GM18873 (cell line): ENCODE data around the gene INTS14.

Source experiments
- ATAC-seq: cut with Tn5 transposase; IDR thresholded peaks from one replicate; pipeline ENCODE4 v1.9.1; 2021; ENCODE audit warnings: mild to moderate bottlenecking, moderate library complexity, moderate number of reproducible peaks; ENCODE audit not compliant: unreplicated experiment, low FRiP score

The INTS14 gene

DNA sequence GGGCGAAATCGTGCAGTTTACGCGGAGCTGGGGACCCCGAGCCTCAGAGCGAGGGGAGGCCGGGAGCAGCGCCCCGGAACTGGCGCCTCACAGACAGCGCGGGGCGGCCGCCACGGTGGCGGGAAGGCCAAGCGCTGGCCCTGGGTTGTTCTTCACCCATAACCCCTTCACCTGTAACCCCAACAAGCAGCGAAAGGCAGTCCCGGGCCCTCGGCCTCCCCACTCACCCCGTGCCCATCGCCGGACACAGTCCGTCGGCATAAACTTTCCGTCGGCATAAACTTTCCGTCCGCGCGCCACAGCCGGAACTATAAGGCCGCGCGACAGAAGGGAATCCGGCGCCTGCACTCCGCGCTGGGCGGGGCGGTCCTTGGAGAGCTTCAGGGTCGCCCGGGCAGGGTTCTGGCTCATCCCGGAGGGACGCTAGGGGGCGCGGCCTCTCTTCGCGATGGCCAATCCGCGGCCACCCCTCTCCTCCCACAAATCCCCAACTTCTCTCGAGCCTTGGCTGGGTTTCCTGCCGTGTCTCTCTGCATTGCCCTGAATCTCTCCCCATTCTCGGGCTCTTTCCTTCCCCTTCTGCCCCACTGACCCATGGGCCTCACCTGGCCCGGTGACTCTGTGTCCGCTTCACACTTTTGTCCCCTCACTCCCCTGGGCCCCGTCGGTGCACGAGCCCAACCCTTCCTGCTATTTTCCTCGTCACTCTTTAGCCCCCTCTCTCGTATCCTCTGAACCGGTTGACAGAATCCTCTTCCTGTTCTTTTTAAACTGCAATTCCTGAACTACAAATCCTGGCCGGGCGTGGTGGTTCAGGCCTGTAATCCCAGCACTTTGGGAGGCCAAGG is at the start of gene INTS14:
Gene INTS14 (minus strand): TSS at position 261 of the 848 bp plus-strand sequence. CDS start 3,751 bp downstream, outside the sequence.
- ATAC-seq = peak; percentile 83

DNA sequence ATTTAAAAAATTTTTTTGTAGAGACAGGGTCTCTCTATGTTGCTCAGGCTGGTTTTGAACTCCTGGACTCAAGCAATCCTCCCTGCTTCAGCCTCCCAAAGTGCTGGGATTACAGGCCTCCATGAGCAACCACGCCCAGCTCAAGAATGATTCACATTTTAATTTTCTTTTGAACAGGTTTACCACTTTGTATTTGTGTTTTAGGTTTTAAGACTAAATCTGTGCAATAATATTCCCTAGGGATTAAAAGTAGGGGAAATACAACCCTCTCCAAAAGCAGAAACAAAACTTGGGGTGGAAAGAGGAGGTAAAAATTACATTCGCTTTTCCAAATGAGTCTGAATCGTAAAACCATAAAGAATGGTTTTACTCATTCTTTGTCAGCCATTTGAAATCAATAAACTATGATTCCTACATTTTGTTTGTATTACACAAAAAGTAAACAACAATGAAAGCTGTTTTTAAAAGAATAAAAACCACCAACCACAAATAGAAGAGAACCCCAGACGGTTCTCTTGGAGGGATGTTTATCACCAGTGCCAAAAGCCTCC is 48.6 kb upstream of the INTS14 start:
- ATAC-seq = no peak

DNA sequence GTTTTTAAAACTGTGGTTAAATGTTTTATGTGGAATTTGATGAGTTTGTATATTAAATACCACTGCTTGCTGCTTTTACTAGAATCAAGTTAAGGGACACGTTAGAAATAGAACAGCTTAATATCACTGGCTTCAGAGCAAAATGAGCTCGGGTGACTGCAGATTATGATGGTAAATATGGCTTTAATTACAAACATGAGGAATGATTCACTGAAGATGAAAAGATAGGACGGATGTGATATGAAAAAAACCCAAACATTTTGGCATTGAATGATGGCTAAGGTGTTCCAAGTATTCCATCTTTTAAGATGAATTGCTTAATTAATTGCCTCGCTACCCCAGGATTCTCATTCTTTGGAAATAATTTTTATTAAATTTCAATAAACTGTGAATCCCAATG is 44.5 kb upstream of the INTS14 start:
- ATAC-seq = no peak

- ATAC-seq = no peak
These were observed 44.1 kb upstream of the INTS14 start for GRCh38 chr15:65655026-65655425.

DNA sequence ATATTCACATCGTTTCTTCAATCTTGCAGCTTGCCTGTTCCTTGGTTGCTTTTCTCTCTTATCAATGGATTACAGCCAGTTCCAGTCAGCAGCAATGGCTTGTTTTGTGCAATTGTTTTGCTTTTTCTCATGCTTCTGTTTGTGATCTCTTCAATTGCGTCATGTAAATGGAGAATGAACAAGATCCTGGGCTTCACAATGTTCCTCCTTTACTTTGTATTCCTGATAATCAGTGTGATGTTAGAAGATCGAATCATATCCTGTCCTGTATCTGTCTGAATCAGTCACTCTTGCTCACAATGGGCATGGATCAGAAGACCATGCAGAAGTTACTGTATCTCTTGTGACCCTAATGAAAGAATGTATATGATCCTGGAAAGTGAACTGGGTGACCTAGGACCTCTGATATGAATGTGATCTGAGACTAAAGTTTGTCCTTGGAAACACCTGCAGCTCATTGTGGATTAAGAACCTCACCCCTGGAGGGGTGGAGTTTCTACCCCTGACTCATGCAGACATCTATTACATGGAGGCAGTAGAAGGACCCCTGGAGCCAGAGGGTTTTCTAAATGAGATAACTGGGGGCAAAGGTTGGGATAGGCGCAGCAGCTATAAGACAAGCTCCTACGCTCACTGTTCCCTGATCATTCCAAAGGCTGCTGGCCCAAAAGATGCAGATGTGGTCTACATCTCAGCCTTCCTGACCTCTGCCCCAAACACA is 43.0 kb upstream of the INTS14 start:
- ATAC-seq = no peak

DNA sequence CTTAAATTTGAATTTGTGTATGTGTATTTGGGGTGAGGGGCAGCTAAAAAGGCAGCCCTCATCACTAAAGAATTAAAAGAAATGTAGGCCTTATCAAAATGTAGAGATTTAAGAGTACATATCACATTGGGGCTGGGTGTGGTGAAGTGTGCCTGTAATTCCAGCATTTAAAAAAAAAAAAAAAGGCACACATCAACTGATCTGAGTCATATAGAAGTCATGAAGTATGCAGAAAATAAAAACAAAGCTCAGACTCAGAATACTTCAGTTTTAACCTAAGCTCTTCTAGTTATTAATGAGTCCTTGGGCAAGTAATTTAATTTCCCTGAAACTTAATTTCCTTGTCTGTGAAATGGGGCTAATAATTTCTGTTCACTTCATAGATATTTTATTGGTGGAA is 42.4 kb upstream of the INTS14 start:
- no peak for ATAC-seq

DNA sequence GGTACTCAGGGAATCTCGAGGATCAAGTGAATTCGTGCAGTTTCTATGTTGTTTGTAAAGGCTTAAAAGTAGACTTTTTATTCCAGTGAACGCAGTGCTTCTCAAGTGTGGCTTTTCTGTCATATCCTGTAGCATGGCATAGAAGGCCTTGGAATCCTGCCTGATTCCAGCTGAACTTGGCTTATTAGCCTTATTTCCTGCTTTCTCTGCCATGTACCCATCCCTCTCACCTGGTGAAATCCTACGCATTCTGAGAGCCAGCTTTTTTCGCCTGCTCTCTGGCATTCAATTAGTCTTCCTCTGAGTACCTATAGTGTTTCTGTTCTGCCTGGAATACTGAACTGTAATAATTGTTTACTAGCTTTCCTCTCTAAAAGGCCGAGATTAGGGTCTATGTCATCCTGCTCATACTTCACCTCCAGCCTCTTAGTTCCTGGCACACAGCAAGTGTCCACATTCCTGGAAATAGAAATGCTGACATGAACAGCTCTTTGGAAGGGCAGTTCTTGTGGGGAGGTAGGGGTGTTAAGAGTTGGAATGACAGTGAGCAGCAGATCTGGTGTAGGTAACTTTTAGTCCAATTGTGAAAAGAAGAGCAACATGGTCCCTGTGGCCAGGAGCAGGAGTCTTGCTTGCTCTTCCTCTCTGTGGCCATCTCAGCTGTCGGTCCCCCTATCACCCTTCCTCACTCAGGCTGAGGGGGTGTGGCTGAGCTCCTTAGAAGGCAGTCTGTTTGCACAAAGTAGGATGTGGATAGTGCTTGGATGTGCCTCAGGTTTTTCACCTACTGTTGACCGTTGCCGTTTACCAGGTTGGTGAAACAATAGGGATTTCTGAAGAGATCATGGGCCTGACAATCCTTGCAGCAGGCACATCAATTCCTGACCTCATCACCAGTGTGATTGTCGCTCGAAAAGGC is 41.2 kb upstream of the INTS14 start:
- ATAC-seq = no peak

DNA sequence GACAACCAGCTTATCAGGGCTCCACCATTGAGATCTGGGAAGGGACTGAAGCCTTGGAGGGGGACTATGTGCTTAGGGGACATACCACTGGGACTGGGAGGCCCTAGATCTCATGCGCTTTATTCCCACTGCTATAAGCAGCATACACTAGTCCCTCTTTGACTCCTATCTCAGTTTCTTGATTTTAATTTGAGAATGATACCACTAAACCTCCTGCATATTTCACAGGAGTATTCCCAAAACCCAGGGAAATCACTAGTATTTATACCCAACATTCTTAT is 40.1 kb upstream of the INTS14 start:
- no peak for ATAC-seq

DNA sequence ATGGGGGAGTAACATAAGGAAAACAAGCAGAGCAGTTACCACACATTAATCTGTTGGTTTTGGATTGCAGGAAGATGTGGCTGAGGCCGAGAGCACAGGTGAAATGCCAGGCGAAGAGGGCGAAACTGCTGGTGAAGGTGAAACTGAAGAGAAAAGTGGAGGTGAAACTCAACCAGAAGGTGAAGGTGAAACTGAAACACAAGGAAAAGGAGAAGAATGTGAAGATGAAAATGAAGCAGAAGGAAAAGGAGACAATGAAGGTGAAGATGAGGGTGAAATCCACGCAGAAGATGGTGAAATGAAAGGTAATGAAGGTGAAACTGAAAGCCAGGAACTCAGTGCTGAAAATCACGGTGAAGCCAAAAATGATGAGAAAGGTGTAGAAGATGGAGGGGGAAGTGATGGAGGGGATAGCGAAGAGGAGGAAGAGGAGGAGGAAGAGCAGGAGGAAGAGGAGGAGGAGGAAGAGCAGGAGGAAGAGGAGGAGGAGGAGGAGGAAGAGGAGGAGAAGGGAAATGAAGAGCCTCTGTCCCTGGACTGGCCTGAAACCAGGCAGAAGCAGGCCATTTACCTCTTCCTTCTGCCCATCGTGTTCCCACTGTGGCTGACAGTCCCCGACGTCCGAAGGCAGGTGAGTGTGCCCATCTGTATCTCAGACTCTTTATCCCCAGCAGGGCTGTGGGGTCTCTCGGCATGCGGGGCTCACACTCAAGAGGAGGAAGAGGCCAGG is 39.5 kb upstream of the INTS14 start:
- ATAC-seq = no peak

DNA sequence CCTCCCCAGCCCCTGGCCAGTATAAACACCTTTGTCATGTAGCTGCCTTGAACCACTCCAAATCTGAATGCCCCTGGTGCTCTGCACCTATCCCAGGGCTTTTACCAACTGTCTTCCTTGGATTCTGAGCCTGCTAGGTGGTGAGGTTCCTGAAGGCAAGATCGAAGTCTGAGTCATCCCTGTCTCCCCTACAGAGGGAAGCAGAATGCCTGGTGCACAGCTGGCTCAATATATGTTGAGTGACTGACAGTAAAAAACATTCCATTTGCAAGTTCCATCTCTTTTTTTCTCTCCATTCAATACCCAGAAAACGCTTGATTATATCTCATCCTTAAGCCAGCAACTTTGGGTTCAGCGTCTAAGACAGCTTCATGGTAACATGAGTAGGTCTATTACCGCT is 35.6 kb upstream of the INTS14 start:
- ATAC-seq = no peak

- no peak for ATAC-seq
These were observed 34.5 kb upstream of the INTS14 start for GRCh38 chr15:65645392-65645791.

- no peak for ATAC-seq
These were observed 33.4 kb upstream of the INTS14 start for GRCh38 chr15:65644282-65644681.

GRCh38 chr15:65642594-65642993 is 31.7 kb upstream of the INTS14 start:
- ATAC-seq = no peak

DNA sequence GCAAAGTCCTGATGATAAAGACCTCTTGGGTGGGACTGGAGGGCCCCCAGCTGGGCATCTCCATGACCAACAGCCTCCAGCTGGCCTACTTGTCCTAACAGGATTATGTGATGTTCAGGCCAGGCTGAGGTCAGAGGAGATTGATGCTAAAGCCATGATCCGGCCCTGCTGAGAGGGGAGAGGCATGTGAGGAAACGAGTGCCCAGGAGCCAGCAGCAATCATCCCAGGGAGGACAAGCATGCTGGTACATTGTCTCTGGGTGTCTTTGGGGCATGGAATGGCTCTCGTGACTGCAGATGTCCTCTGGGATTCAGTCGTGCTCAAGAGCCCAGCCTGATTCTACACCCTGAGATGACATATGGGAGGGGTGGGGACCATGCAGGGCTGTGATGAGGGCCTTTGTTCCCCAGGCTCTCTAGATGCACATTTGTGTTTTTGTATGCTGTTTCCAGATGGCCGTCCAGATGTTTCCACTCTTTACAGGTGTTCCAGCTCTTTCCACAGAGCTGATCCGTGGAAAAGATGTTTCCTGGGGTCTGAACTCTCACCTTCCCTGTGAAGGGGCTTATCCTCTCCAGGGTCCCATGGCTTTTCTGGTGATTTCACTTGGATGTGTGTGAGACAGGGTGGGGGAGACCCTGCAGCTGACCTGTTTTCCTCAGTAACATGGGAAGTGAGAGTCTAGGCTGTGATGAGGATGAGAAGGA is 31.0 kb upstream of the INTS14 start:
- ATAC-seq = no peak

DNA sequence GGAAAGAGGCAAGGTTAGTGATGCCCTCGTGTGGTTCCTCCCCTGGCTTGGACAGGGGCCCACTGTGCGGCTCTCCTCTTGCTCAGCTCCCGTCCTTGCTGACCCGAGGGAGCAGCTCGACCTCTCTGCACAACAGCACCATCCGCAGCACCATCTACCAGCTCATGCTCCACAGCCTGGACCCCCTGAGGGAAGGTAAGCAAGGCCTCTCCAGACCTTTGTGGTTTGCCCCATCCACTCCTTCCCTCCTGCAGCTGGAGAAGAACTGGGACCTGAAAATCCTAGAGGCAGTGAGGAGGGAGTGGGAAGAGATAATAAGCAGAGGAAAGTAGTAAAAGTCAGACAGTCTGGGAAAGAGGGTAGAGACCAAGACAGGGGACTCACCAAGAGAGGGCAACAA is 28.6 kb upstream of the INTS14 start:
- ATAC-seq = no peak

- ATAC-seq = no peak
These were observed 27.8 kb upstream of the INTS14 start for GRCh38 chr15:65638681-65639089.

DNA sequence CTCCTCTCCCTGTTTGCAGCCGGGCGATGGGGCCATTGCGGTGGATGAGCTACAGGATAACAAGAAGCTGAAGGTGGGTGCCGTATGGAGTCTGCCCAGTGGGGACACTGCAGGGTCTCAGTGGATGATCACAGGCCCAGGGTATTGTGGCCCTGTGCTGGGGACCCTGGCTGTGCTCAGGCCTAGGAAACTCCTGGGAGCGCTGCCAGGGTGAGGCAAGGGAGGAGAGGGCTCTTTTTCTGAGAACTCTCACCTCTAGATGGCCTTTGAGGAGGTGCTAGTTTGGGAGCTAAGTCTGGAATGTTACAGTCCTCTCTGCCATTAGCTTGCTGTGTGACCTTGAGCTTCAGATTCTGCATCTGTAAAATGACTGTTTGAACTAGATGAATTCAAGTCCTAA is 27.2 kb upstream of the INTS14 start:
- ATAC-seq = no peak

DNA sequence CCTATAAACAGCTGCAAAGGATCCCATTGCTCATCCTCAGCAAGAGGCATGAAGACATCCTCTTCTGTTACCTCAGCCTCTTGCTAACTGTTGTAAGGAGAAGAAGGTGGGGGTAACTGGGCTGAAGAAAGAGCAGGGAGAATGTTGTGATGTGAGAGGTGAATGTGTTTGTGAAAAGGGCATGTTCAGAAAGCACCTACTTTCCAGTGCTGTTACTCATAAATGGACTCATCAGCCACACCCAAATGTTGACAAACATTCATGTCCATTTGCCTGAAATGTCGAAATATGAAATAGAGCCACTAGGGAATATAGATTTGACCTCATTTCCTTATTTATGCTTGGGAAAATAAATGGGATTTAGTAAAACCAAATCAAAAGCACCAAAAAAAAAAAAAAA is 23.4 kb upstream of the INTS14 start:
- no peak for ATAC-seq

DNA sequence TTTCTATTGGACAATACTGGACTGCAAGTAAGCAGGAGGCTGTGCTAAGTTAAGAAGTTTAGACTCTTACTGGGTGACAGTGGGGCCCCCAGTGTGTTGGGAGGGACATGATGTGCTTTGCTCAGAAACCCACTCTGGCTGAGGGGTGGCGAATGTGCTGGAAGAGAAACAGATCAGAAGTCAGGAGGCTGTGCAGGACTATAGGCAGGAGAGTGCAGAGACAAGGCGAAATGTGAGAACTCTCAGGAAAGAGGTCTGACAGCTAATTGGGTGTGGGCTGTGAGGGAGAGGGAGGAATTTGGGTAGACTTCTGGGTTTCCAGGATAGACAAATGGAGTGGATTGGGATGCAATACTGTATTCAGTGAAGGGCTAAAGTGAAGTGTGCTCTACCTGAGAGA is 22.8 kb upstream of the INTS14 start:
- ATAC-seq = no peak
